GM12878 (cell line): ENCODE data around the gene RAD9A. TPM values are rescaled to one million over a fixed set of nuclear protein-coding genes. Genes with fewer than 3 reads are reported as not detected.

Experiments used
- ATAC-seq: fragments of 200-7000 bp; cut with Tn5 transposase; 3 replicates; pipeline ENCODE4 v1.9.1; 2020; ENCODE audit warnings: mild to moderate bottlenecking, moderate library complexity
- BruUV-seq: library from RNA; stranded (reverse); fragments of 400-500 nt; replicated peaks from 2 replicates; lab custom pipeline; 2021; lab: Mats Ljungman, UMichigan
- CTCF ChIA-PET: fragments of 300-600 bp; sonication (Branson Sonifier 250); formaldehyde crosslinking; extraction: SDS; loops from one replicate; lab custom pipeline; 2021; ENCODE audit warnings: inconsistent platforms; lab: Yijun Ruan, JAX
- POLR2A ChIA-PET: fragments of 350-600 bp; formaldehyde crosslinking; extraction: SDS; loops from one replicate; lab custom pipeline; 2021; ENCODE audit warnings: inconsistent platforms; lab: Charles Lee
- RAD21 ChIA-PET: fragments of 300-600 bp; sonication (Branson Sonifier 250); formaldehyde crosslinking; loops from one replicate; lab custom pipeline; 2023; ENCODE audit warnings: antibody characterized with exemption; ENCODE audit not compliant: unreplicated experiment; lab: Charles Lee
- SMC1A ChIA-PET: fragments of 300-600 bp; sonication (Branson Sonifier 250); formaldehyde crosslinking; loops from one replicate; lab custom pipeline; 2023; ENCODE audit not compliant: unreplicated experiment, uncharacterized antibody; lab: Charles Lee
- DNase-seq: peaks from one replicate; pipeline ENCODE4 v3.0.0-alpha.2; 2011; ENCODE audit warnings: low read depth, low spot score
- FAIRE-seq: peaks from 3 replicates; lab custom pipeline; 2011; peaks lifted over from hg19 to GRCh38; lab: Jason Lieb, UNC
- H2AFZ ChIP-seq: 2 replicates; pipeline ENCODE4 v1.6.0; 2011; ENCODE audit warnings: low read depth, low read length, control low read depth; ENCODE audit not compliant: control insufficient read depth
- H3K27ac ChIP-seq: 2 replicates; pipeline ENCODE4 v1.5.1; 2011; ENCODE audit warnings: control low read depth; ENCODE audit not compliant: control insufficient read depth, insufficient read depth
- H3K27me3 ChIP-seq, 2 experiments: replicated peaks in 1 of 2; 2 replicates each; pipeline versions ENCODE4 v1.6.0 to v1.6.1; 2011; ENCODE audit warnings: low read length in 1 of 2; ENCODE audit not compliant: control insufficient read depth in 2 of 2, insufficient read depth in 2 of 2
- H3K36me3 ChIP-seq, 2 experiments: 2 replicates each; pipeline ENCODE4 v1.5.1; 2011; ENCODE audit warnings: low read length in 1 of 2; ENCODE audit not compliant: control insufficient read depth in 2 of 2, insufficient read depth in 2 of 2
- H3K4me1 ChIP-seq: 2 replicates; pipeline ENCODE4 v1.6.1; 2011; ENCODE audit warnings: mild to moderate bottlenecking, low read length, moderate library complexity, mixed read lengths; ENCODE audit not compliant: control insufficient read depth, insufficient read depth
- H3K4me2 ChIP-seq: 2 replicates; pipeline ENCODE4 v1.6.0; 2011; ENCODE audit warnings: control low read depth; ENCODE audit not compliant: control insufficient read depth, insufficient read depth
- H3K4me3 ChIP-seq: fragments of 200-600 bp; sonication (generic); 2 replicates; pipeline ENCODE4 v1.5.1; 2016
- H3K79me2 ChIP-seq: 2 replicates; pipeline ENCODE4 v1.6.0; 2011; ENCODE audit warnings: low read length; ENCODE audit not compliant: control insufficient read depth, insufficient read depth
- H3K9ac ChIP-seq: 2 replicates; pipeline ENCODE4 v1.8.0; 2011; ENCODE audit warnings: low read length, control low read depth, mixed read lengths; ENCODE audit not compliant: control insufficient read depth, insufficient read depth
- H3K9me3 ChIP-seq: replicated peaks from 3 replicates; pipeline ENCODE4 v1.5.1; 2011; ENCODE audit warnings: mild to moderate bottlenecking, low read length; ENCODE audit not compliant: control insufficient read depth, insufficient read depth
- H4K20me1 ChIP-seq: 2 replicates; pipeline ENCODE4 v1.6.0; 2011; ENCODE audit not compliant: control insufficient read depth, insufficient read depth
- BHLHE40 ChIP-seq, 2 experiments: fragments of 450-650 bp in 1 of 2; IDR thresholded peaks; 2 replicates each; pipeline ENCODE4 v1.6.1; 2011 to 2017; ENCODE audit warnings: low read depth in 2 of 2, borderline replicate concordance in 1 of 2, improper control_type of control experiment in 1 of 2, low read length in 1 of 2, mild to moderate bottlenecking in 1 of 2
- CEBPB ChIP-seq, 2 experiments: fragments of 150-350 bp in 1 of 2; IDR thresholded peaks; 2 replicates each; pipeline ENCODE4 v1.6.1; 2012 to 2014; ENCODE audit warnings: low read depth in 2 of 2, low read length in 2 of 2, borderline replicate concordance in 1 of 2, inconsistent platforms in 1 of 2
- NR2F1 ChIP-seq: fragments of 450-650 bp; conservative IDR thresholded peaks from 2 replicates; pipeline ENCODE4 v1.6.1; 2017; ENCODE audit warnings: mild to moderate bottlenecking
- POLR2A ChIP-seq: IDR thresholded peaks from 2 replicates; pipeline ENCODE4 v1.6.1; 2011; ENCODE audit warnings: low read depth, mild to moderate bottlenecking, low read length
- SMAD1 ChIP-seq: fragments of 450-650 bp; IDR thresholded peaks from 2 replicates; pipeline ENCODE4 v1.6.1; 2018; ENCODE audit warnings: mild to moderate bottlenecking, low read depth; ENCODE audit not compliant: partially characterized antibody
- SUPT20H ChIP-seq: IDR thresholded peaks from 2 replicates; pipeline ENCODE4 v1.6.1; 2011; ENCODE audit warnings: low read depth, mild to moderate bottlenecking, low read length, moderate library complexity, borderline replicate concordance; ENCODE audit not compliant: control insufficient read depth
- ZNF384 ChIP-seq: IDR thresholded peaks from 2 replicates; pipeline ENCODE4 v1.6.1; 2012; ENCODE audit warnings: low read depth, mild to moderate bottlenecking, low read length, improper control_type of control experiment, borderline replicate concordance
- WGBS: methylation state at CpG from one replicate; pipeline ENCODE4 v1.1.6; 2016; ENCODE audit warnings: low lambda C conversion rate; ENCODE audit not compliant: insufficient replicate concordance, insufficient coverage; ENCODE audit errors: missing lambda C conversion rate; 5-methylcytosine and 5-hydroxymethylcytosine counted together
- in situ Hi-C: fragments of 300-500 bp; cut with MboI; formaldehyde crosslinking; loops from 9 replicates; pipeline ENCODE4 v1.14.3; 2018; ENCODE audit warnings: mixed read lengths
- intact Hi-C: fragments of 100-400 bp; cut with micrococcal nuclease; formaldehyde crosslinking; loops from one replicate; pipeline ENCODE4 v1.14.2; 2022; ENCODE audit not compliant: unreplicated experiment
- polyA plus RNA-seq, 11 experiments: library from polyadenylated mRNA; depleted of rRNA in 4 of 11; unstranded in 6 of 11; stranded (reverse) in 5 of 11; fragments of >200 nt; fragmentation: Nextera tagmentation in 4 of 11; fragmentation: Illumina TruSeq in 1 of 11; extraction: Ambion mirVana in 4 of 11; extraction: Trizol in 1 of 11; gene quantifications; 1 replicate in 1 of 11; 2 replicates in 10 of 11; pipeline versions ENCODE4 v1.2.1 to v1.2.3, GENCODE V29; 2011 to 2016; ENCODE audit warnings: inconsistent platforms in 2 of 11, missing spikeins in 2 of 11, low read depth in 1 of 11
- total RNA-seq, 4 experiments: library from RNA; depleted of rRNA in 3 of 4; stranded (reverse); fragments of >200 nt in 3 of 4; fragmentation: Illumina TruSeq in 1 of 4; extraction: Trizol in 1 of 4; gene quantifications; 2 replicates each; pipeline versions ENCODE4 v1.2.1 to v1.2.3, GENCODE V29; 2013 to 2021
- TF ChIP-seq, protein P1 (sequence below): fragments of 450-650 bp; formaldehyde crosslinking; IDR thresholded peaks from 2 replicates; pipeline ENCODE4 v1.4.0; 2020; ENCODE audit warnings: mild to moderate bottlenecking, moderate library complexity

The RAD9A gene
- total and polyA plus RNA-seq, 10 of the 15 experiments (the other 5 are each of a cell fraction or from before 2014, with no cell fraction given), result 1.1 to 36.2 (median 19.8) TPM

DNA sequence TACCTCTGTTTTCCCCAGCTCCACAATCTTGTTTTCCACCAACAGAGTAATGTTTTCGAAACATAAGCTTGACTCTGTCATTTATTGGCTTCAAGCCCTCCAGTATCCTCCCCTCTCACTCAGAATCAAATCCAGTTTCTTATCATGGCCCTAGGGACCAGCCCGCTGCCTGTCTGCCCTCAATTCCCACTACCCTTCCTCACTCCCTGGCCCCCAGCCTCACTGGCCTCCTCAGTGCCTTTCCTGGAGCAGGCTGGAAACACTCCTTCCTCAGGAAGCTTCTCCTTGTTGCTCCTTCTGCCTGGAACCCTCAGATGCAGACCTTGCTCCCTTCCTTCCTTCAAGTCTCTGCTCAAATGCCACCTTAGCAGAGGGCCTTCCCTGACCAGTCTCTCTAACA, 42.3 kb upstream of the RAD9A start:
- H3K79me2 ChIP-seq, result peaks cover 19% of the 10 kb centered on the region
- 100% methylated on average over 2 of the region's 2 CpGs for WGBS
- in situ Hi-C loops (no loop called here), intact Hi-C loops (no loop called here)
- no peaks in the 10 kb centered on the region for H3K27me3 ChIP-seq
- H3K4me3 ChIP-seq, result no peak overlapping the region
- ChIA-PET CTCF (interaction anchor here (1.1 to 26.2 kb wide), 6 partner anchors 13 to 319 kb away, joined by 3 to 1301 read pairs (median 4); partner anchors contain the start of genes CLCF1 and RAD9A), RAD21 (interaction anchor here (1.0 to 10.1 kb wide), 4 partner anchors 22 to 119 kb away, joined by 3 to 525 read pairs (median 98); partner anchors contain the start of gene CLCF1), POLR2A (interaction anchor here (1.2 to 11.4 kb wide), 4 partner anchors 30 to 77 kb away, joined by 3 to 183 read pairs (median 4); no protein-coding TSS in a partner anchor), SMC1A (interaction anchor here (1.7 to 15.8 kb wide), 2 partner anchors 28 to 32 kb away, joined by 4 to 646 read pairs; partner anchors contain the start of gene CLCF1)
- no peaks in the 10 kb centered on the region for H3K9me3 ChIP-seq
- no peak overlapping the region; the same call in 1 of the 2 replicates for H3K4me2 ChIP-seq
- BruUV-seq, result no TSS peak
- no peak for DNase-seq
- no peak overlapping the region for H3K27ac ChIP-seq
- H4K20me1 ChIP-seq, result no peaks in the 10 kb centered on the region
- H2AFZ ChIP-seq, result no peak overlapping the region
- no peak for ATAC-seq
- no peak for FAIRE-seq
- H3K9ac ChIP-seq, result no peak overlapping the region
- H3K36me3 ChIP-seq, result no peaks in the 10 kb centered on the region
- H3K4me1 ChIP-seq, result peaks cover 54% of the 10 kb centered on the region
- TF ChIP-seq SUPT20H (no peak), BHLHE40 (IDR thresholded peaks at IDR 0.05; ENCODE audit: borderline replicate concordance in 1 of 2, low read depth in 2 of 2, low read length in 1 of 2) (no peak), NR2F1 (no peak), SMAD1 (no peak), POLR2A (peak; percentile 11; the same call in 1 of the 2 replicates), CEBPB (IDR thresholded peaks at IDR 0.05; ENCODE audit: borderline replicate concordance in 1 of 2, low read depth in 2 of 2, low read length in 2 of 2) (no peak), ZNF384 (no peak)
- TF ChIP-seq, protein P1, sequence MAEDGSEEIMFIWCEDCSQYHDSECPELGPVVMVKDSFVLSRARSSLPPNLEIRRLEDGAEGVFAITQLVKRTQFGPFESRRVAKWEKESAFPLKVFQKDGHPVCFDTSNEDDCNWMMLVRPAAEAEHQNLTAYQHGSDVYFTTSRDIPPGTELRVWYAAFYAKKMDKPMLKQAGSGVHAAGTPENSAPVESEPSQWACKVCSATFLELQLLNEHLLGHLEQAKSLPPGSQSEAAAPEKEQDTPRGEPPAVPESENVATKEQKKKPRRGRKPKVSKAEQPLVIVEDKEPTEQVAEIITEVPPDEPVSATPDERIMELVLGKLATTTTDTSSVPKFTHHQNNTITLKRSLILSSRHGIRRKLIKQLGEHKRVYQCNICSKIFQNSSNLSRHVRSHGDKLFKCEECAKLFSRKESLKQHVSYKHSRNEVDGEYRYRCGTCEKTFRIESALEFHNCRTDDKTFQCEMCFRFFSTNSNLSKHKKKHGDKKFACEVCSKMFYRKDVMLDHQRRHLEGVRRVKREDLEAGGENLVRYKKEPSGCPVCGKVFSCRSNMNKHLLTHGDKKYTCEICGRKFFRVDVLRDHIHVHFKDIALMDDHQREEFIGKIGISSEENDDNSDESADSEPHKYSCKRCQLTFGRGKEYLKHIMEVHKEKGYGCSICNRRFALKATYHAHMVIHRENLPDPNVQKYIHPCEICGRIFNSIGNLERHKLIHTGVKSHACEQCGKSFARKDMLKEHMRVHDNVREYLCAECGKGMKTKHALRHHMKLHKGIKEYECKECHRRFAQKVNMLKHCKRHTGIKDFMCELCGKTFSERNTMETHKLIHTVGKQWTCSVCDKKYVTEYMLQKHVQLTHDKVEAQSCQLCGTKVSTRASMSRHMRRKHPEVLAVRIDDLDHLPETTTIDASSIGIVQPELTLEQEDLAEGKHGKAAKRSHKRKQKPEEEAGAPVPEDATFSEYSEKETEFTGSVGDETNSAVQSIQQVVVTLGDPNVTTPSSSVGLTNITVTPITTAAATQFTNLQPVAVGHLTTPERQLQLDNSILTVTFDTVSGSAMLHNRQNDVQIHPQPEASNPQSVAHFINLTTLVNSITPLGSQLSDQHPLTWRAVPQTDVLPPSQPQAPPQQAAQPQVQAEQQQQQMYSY (CRISPR knock-in tag), result no peak
